Measurements from ENCODE around the gene IQGAP2. TPM values are rescaled to one million over a fixed set of nuclear protein-coding genes. Genes with fewer than 3 reads are reported as not detected.

The IQGAP2 gene
- polyA plus RNA-seq, 1 donor (not counting 4 experiments of a cell fraction or from before 2014, with no cell fraction given) = 0.14 TPM

- no peak overlapping the region for H3K4me3 ChIP-seq (ENCODE audit: control insufficient read depth in 2 of 3, extremely low read depth in 1 of 3, insufficient read depth in 2 of 3, low read depth in 1 of 3, low read length in 3 of 3)
- FAIRE-seq (no peak), DNase-seq (ENCODE audit: low read depth, low spot score) (no peak)
- no peaks in the 10 kb centered on the region for H3K9me1 ChIP-seq (ENCODE audit: control insufficient read depth, extremely low read depth, insufficient read depth, low read length)
- no peak overlapping the region for H3K9ac ChIP-seq (ENCODE audit: control insufficient read depth, extremely low read depth, insufficient read depth, low read length)
- no peak overlapping the region for H3K27ac ChIP-seq (ENCODE audit: control insufficient read depth, insufficient read depth, low read length)
- no peak overlapping the region for H2AFZ ChIP-seq (ENCODE audit: control insufficient read depth, low read length)
- no peak overlapping the region for H3K4me2 ChIP-seq (ENCODE audit: control insufficient read depth, extremely low read depth, insufficient read depth, low read depth, low read length)
- dilution Hi-C loops (cut with MboI; ENCODE audit: extremely low pct_ligation_motif_present, low sequenced_read_pairs) = no loop called here
- no peaks in the 10 kb centered on the region for H3K79me2 ChIP-seq (ENCODE audit: control insufficient read depth, insufficient read depth, low read length)
- no peaks in the 10 kb centered on the region for H3K9me3 ChIP-seq (ENCODE audit: control insufficient read depth, low read depth, low read length)
- H3K36me3 ChIP-seq (ENCODE audit: control insufficient read depth in 2 of 2, extremely low read depth in 1 of 2, insufficient read depth in 2 of 2, low read length in 2 of 2) = no peaks in the 10 kb centered on the region
- H3K4me1 ChIP-seq (ENCODE audit: control insufficient read depth, extremely low read depth, insufficient read depth, low read length) = no peaks in the 10 kb centered on the region
- no peaks in the 10 kb centered on the region for H3K27me3 ChIP-seq (ENCODE audit: control insufficient read depth, extremely low read depth, insufficient read depth, low read length)
- TF ChIP-seq EZH2 (IDR thresholded peaks at IDR 0.05; ENCODE audit: low read length) (no peak), CTCF (optimal IDR thresholded peaks at IDR 0.05 in 1 of 3, IDR thresholded peaks at IDR 0.05 in 1 of 3, conservative IDR thresholded peaks at IDR 0.05 in 1 of 3; ENCODE audit: extremely low read depth in 1 of 3, insufficient read depth in 2 of 3, low read length in 3 of 3) (no peak)
- no peaks in the 10 kb centered on the region for H4K20me1 ChIP-seq (ENCODE audit: control insufficient read depth, extremely low read depth, insufficient read depth, low read length)
Measured at GRCh38 chr5:76664079-76664478, 261.0 kb downstream of the IQGAP2 start.

GRCh38 chr5:76667495-76667894, 264.4 kb downstream of the IQGAP2 start:
- DNase-seq (ENCODE audit: low read depth, low spot score) (no peak), FAIRE-seq (no peak)
- Histone ChIP-seq H3K9me1 (ENCODE audit: control insufficient read depth, extremely low read depth, insufficient read depth, low read length) (no peaks in the 10 kb centered on the region), H4K20me1 (ENCODE audit: control insufficient read depth, extremely low read depth, insufficient read depth, low read length) (no peaks in the 10 kb centered on the region), H3K79me2 (ENCODE audit: control insufficient read depth, insufficient read depth, low read length) (no peaks in the 10 kb centered on the region), H3K27me3 (ENCODE audit: control insufficient read depth, extremely low read depth, insufficient read depth, low read length) (no peaks in the 10 kb centered on the region), H3K4me2 (ENCODE audit: control insufficient read depth, extremely low read depth, insufficient read depth, low read depth, low read length) (no peak overlapping the region), H3K4me3 (ENCODE audit: control insufficient read depth in 2 of 3, extremely low read depth in 1 of 3, insufficient read depth in 2 of 3, low read depth in 1 of 3, low read length in 3 of 3) (no peak overlapping the region), H3K36me3 (ENCODE audit: control insufficient read depth in 2 of 2, extremely low read depth in 1 of 2, insufficient read depth in 2 of 2, low read length in 2 of 2) (no peaks in the 10 kb centered on the region), H3K27ac (ENCODE audit: control insufficient read depth, insufficient read depth, low read length) (no peak overlapping the region), H3K4me1 (ENCODE audit: control insufficient read depth, extremely low read depth, insufficient read depth, low read length) (peaks cover 3% of the 10 kb centered on the region), H3K9ac (ENCODE audit: control insufficient read depth, extremely low read depth, insufficient read depth, low read length) (no peak overlapping the region), H3K9me3 (ENCODE audit: control insufficient read depth, low read depth, low read length) (no peaks in the 10 kb centered on the region), H2AFZ (ENCODE audit: control insufficient read depth, low read length) (no peak overlapping the region)
- TF ChIP-seq CTCF (optimal IDR thresholded peaks at IDR 0.05 in 1 of 3, IDR thresholded peaks at IDR 0.05 in 1 of 3, conservative IDR thresholded peaks at IDR 0.05 in 1 of 3; ENCODE audit: extremely low read depth in 1 of 3, insufficient read depth in 2 of 3, low read length in 3 of 3) (no peak), EZH2 (IDR thresholded peaks at IDR 0.05; ENCODE audit: low read length) (no peak)
- dilution Hi-C loops (cut with MboI; ENCODE audit: extremely low pct_ligation_motif_present, low sequenced_read_pairs) = no loop called here

Data from keratinocyte (primary cell).